Tibial artery (tissue), 4 donors: Measurements from ENCODE around the gene CACNG1.

ENCODE experiments used
- DNase-seq, 2 donors: peaks; one replicate each; pipeline ENCODE4 v3.0.0-alpha.2; 2019
- H3K27ac ChIP-seq, 2 donors: fragments of 200-600 bp; sonication (generic) in 1 of 2; 1 replicate in 1 of 2; 2 replicates in 1 of 2; pipeline ENCODE4 v1.5.1; 2018 to 2019; ENCODE audit warnings: mild to moderate bottlenecking in 1 of 2
- H3K27me3 ChIP-seq, 2 donors: fragments of 200-600 bp; sonication (generic) in 1 of 2; one replicate each; pipeline versions ENCODE4 v1.5.1 to v1.6.0; 2016 to 2019
- H3K36me3 ChIP-seq, 3 donors: fragments of 200-600 bp; sonication (generic) in 2 of 3; one replicate each; pipeline ENCODE4 v1.5.1; 2016 to 2019; ENCODE audit warnings: mild to moderate bottlenecking in 2 of 3
- H3K4me1 ChIP-seq, 4 donors: fragments of 200-600 bp; sonication (generic) in 2 of 4; 1 replicate in 3 of 4; 2 replicates in 1 of 4; pipeline ENCODE4 v1.5.1; 2016 to 2019
- H3K4me3 ChIP-seq, 2 donors: fragments of 200-600 bp; sonication (generic) in 1 of 2; 1 replicate in 1 of 2; 2 replicates in 1 of 2; pipeline ENCODE4 v1.5.1; 2018 to 2019; ENCODE audit warnings: mild to moderate bottlenecking in 2 of 2
- H3K9me3 ChIP-seq, 3 donors: fragments of 200-600 bp; sonication (generic) in 1 of 3; one replicate each; pipeline ENCODE4 v1.5.1; 2016 to 2019
- CTCF ChIP-seq, 2 experiments: fragments of 200-600 bp in 1 of 2; fragments of 450-650 bp in 1 of 2; IDR thresholded peaks; one replicate each; pipeline ENCODE4 v1.5.1; 2017 to 2019; ENCODE audit warnings: antibody characterized with exemption in 2 of 2, mild to moderate bottlenecking in 1 of 2, moderate library complexity in 1 of 2
- intact Hi-C: fragments of 100-400 bp; cut with DNase I; formaldehyde crosslinking; loops from one replicate; pipeline ENCODE4 v1.15.0; 2023; ENCODE audit warnings: low total_unique reads

The CACNG1 gene

GRCh38 chr17:67020293-67020766 lies 24.0 kb upstream of the CACNG1 start:
- intact Hi-C loops, result no loop called here
- Histone ChIP-seq H3K4me1 (no peaks in the 10 kb centered on the region), H3K27ac (no peak overlapping the region), H3K4me3 (no peak overlapping the region), H3K27me3 (peaks cover 0 to 5% of the 10 kb centered on the region in 2 donors), H3K9me3 (no peaks in the 10 kb centered on the region), H3K36me3 (no peaks in the 10 kb centered on the region)
- no peak for TF ChIP-seq CTCF (IDR thresholded peaks at IDR 0.05)
- no peak for DNase-seq

GRCh38 chr17:67021196-67021595 lies 23.2 kb upstream of the CACNG1 start:
- no peak overlapping the region for H3K27ac ChIP-seq
- no peak for TF ChIP-seq CTCF (IDR thresholded peaks at IDR 0.05)
- DNase-seq, result no peak

GRCh38 chr17:67021743-67022450 lies 22.5 kb upstream of the CACNG1 start:
- no peaks in the 10 kb centered on the region for H3K4me1 ChIP-seq
- intact Hi-C loops, result no loop called here
- no peaks in the 10 kb centered on the region for H3K27me3 ChIP-seq
- DNase-seq, result no peak
- TF ChIP-seq CTCF (IDR thresholded peaks at IDR 0.05), result no peak
- H3K27ac ChIP-seq, result no peak overlapping the region
- H3K9me3 ChIP-seq, result no peaks in the 10 kb centered on the region
- no peak overlapping the region for H3K4me3 ChIP-seq
- H3K36me3 ChIP-seq, result no peaks in the 10 kb centered on the region

More at GRCh38 chr17:67021196-67021595, 23.2 kb upstream of the CACNG1 start:
- H3K36me3 ChIP-seq, result no peaks in the 10 kb centered on the region
- H3K4me3 ChIP-seq, result no peak overlapping the region
- no peaks in the 10 kb centered on the region for H3K4me1 ChIP-seq
- peaks cover 0 to 4% of the 10 kb centered on the region in 2 donors for H3K27me3 ChIP-seq
- H3K9me3 ChIP-seq, result no peaks in the 10 kb centered on the region
- intact Hi-C loops, result no loop called here

- Histone ChIP-seq H3K4me3 (no peak overlapping the region), H3K9me3 (no peaks in the 10 kb centered on the region), H3K27ac (no peak overlapping the region), H3K36me3 (no peaks in the 10 kb centered on the region), H3K27me3 (no peaks in the 10 kb centered on the region), H3K4me1 (no peaks in the 10 kb centered on the region)
- intact Hi-C loops, result no loop called here
- TF ChIP-seq CTCF (IDR thresholded peaks at IDR 0.05), result no peak
- no peak for DNase-seq
Observed at GRCh38 chr17:67022451-67022810, 21.9 kb upstream of the CACNG1 start.

- Histone ChIP-seq H3K36me3 (no peaks in the 10 kb centered on the region), H3K4me3 (no peak overlapping the region), H3K9me3 (no peaks in the 10 kb centered on the region), H3K27ac (no peak overlapping the region), H3K27me3 (no peaks in the 10 kb centered on the region), H3K4me1 (no peaks in the 10 kb centered on the region)
- intact Hi-C loops, result no loop called here
- TF ChIP-seq CTCF (IDR thresholded peaks at IDR 0.05), result no peak
- DNase-seq, result no peak
Observed at GRCh38 chr17:67024736-67025135, 19.6 kb upstream of the CACNG1 start.
